ENCODE results near the gene SORL1. TPM values are rescaled to one million over a fixed set of nuclear protein-coding genes. Genes with fewer than 3 reads are reported as not detected.

SORL1 gene
- total RNA-seq, 1 donor from 2014 or later, result 10.5 TPM

GRCh38 chr11:121550247-121551030 is 98.3 kb downstream of the SORL1 start:
- no peaks in the 10 kb centered on the region for H3K9me3 ChIP-seq
- intact Hi-C loops (cut with DNase I), result no loop called here
- peaks cover 4 to 5% of the 10 kb centered on the region in 2 donors for H3K36me3 ChIP-seq
- no peak for DNase-seq (ENCODE audit: low spot score in 2 of 2)
- H3K27me3 ChIP-seq, result no peaks in the 10 kb centered on the region
- no peak overlapping the region for H3K4me3 ChIP-seq
- no peak for TF ChIP-seq CTCF (IDR thresholded peaks at IDR 0.05)
- no peak overlapping the region for H3K27ac ChIP-seq
- H3K4me1 ChIP-seq, result no peaks in the 10 kb centered on the region

GRCh38 chr11:121551463-121551862 is 99.3 kb downstream of the SORL1 start:
- H3K36me3 ChIP-seq, result peaks cover 4 to 8% of the 10 kb centered on the region in 2 donors
- no peaks in the 10 kb centered on the region for H3K27me3 ChIP-seq
- no peaks in the 10 kb centered on the region for H3K4me1 ChIP-seq
- DNase-seq (ENCODE audit: low spot score in 2 of 2), result no peak
- no peak for TF ChIP-seq CTCF (IDR thresholded peaks at IDR 0.05)
- no peak overlapping the region for H3K4me3 ChIP-seq
- H3K27ac ChIP-seq, result no peak overlapping the region
- H3K9me3 ChIP-seq, result no peaks in the 10 kb centered on the region
- intact Hi-C loops (cut with DNase I), result no loop called here

GRCh38 chr11:121552154-121552553 is 100.0 kb downstream of the SORL1 start:
- no peak for TF ChIP-seq CTCF (IDR thresholded peaks at IDR 0.05)
- no peak for DNase-seq (ENCODE audit: low spot score in 2 of 2)

GRCh38 chr11:121552644-121553043 is 100.5 kb downstream of the SORL1 start:
- intact Hi-C loops (cut with DNase I), result no loop called here
- TF ChIP-seq CTCF (IDR thresholded peaks at IDR 0.05), result no peak
- no peak overlapping the region for H3K4me3 ChIP-seq

More at GRCh38 chr11:121552154-121552553, 100.0 kb downstream of the SORL1 start:
- no peaks in the 10 kb centered on the region for H3K27me3 ChIP-seq
- no peak overlapping the region for H3K27ac ChIP-seq
- no peaks in the 10 kb centered on the region for H3K9me3 ChIP-seq
- no peaks in the 10 kb centered on the region for H3K4me1 ChIP-seq
- peaks cover 4 to 10% of the 10 kb centered on the region in 2 donors for H3K36me3 ChIP-seq
- no peak overlapping the region for H3K4me3 ChIP-seq
- intact Hi-C loops (cut with DNase I), result no loop called here

GRCh38 chr11:121553389-121553788 is 101.3 kb downstream of the SORL1 start:
- no peak for DNase-seq (ENCODE audit: low spot score in 2 of 2)
- Histone ChIP-seq H3K27ac (no peak overlapping the region), H3K9me3 (no peaks in the 10 kb centered on the region), H3K27me3 (no peaks in the 10 kb centered on the region), H3K4me3 (no peak overlapping the region), H3K4me1 (no peaks in the 10 kb centered on the region), H3K36me3 (peaks cover under 1 to 7% of the 10 kb centered on the region in 2 donors)
- TF ChIP-seq CTCF (IDR thresholded peaks at IDR 0.05), result no peak
- intact Hi-C loops (cut with DNase I), result no loop called here

More at GRCh38 chr11:121552644-121553043, 100.5 kb downstream of the SORL1 start:
- no peaks in the 10 kb centered on the region for H3K9me3 ChIP-seq
- H3K27ac ChIP-seq, result no peak overlapping the region
- H3K36me3 ChIP-seq, result peaks cover under 1 to 7% of the 10 kb centered on the region in 2 donors
- DNase-seq (ENCODE audit: low spot score in 2 of 2), result no peak
- no peaks in the 10 kb centered on the region for H3K27me3 ChIP-seq
- H3K4me1 ChIP-seq, result no peaks in the 10 kb centered on the region

Measured in ascending aorta (tissue), 2 donors.